Tibial nerve (tissue), 4 donors: ENCODE data around the gene ARMC6. TPM values are rescaled to one million over a fixed set of nuclear protein-coding genes. Genes with fewer than 3 reads are reported as not detected.

ENCODE experiments used
- DNase-seq, 2 donors: peaks; one replicate each; pipeline ENCODE4 v3.0.0-alpha.2; 2019; ENCODE audit warnings: low spot score in 2 of 2
- H3K27ac ChIP-seq, 4 donors: fragments of 200-600 bp; sonication (generic) in 3 of 4; one replicate each; pipeline ENCODE4 v1.5.1; 2017 to 2019; ENCODE audit warnings: mild to moderate bottlenecking in 1 of 4
- H3K27me3 ChIP-seq, 2 donors: fragments of 200-600 bp; sonication (generic) in 1 of 2; one replicate each; pipeline versions ENCODE4 v1.5.1 to v1.6.0; 2017 to 2019
- H3K36me3 ChIP-seq, 3 donors: fragments of 200-600 bp; sonication (generic); one replicate each; pipeline ENCODE4 v1.5.1; 2018 to 2019
- H3K4me1 ChIP-seq, 4 donors: fragments of 200-600 bp; sonication (generic) in 3 of 4; one replicate each; pipeline ENCODE4 v1.5.1; 2017 to 2019
- H3K4me3 ChIP-seq, 4 donors: fragments of 200-600 bp; sonication (generic) in 3 of 4; one replicate each; pipeline ENCODE4 v1.5.1; 2017 to 2019; ENCODE audit warnings: mild to moderate bottlenecking in 1 of 4, moderate library complexity in 1 of 4
- H3K9me3 ChIP-seq, 4 donors: fragments of 200-600 bp; sonication (generic) in 3 of 4; one replicate each; pipeline ENCODE4 v1.5.1; 2017 to 2019
- EP300 ChIP-seq, 2 donors: sonication (generic); formaldehyde crosslinking; IDR thresholded peaks; one replicate each; pipeline ENCODE4 v1.6.1; 2017; ENCODE audit warnings: antibody characterized with exemption in 2 of 2, mild to moderate bottlenecking in 1 of 2
- POLR2A ChIP-seq, 2 donors: fragments of 450-650 bp; IDR thresholded peaks; one replicate each; pipeline ENCODE4 v1.6.1; 2017; ENCODE audit warnings: antibody characterized with exemption in 2 of 2, mild to moderate bottlenecking in 2 of 2, moderate library complexity in 2 of 2
- WGBS, 2 donors: methylation state at CpG; one replicate each; pipeline ENCODE4 v1.1.5; 2018; 5-methylcytosine and 5-hydroxymethylcytosine counted together
- total RNA-seq, 4 donors: library from RNA; depleted of rRNA; stranded (reverse); fragments of >200 nt; gene quantifications; one replicate each; pipeline ENCODE4 v1.1.0, GENCODE V29; 2016
- TF ChIP-seq, protein P1 (sequence below), 5 experiments: fragments of 200-600 bp in 3 of 5; fragments of 450-650 bp in 2 of 5; sonication (generic) in 3 of 5; IDR thresholded peaks; one replicate each; pipeline ENCODE4 v1.5.1; 2016 to 2019; ENCODE audit warnings: antibody characterized with exemption in 5 of 5, mild to moderate bottlenecking in 3 of 5, moderate library complexity in 2 of 5

ARMC6 gene
- total RNA-seq, 4 donors from 2014 or later = 20.0 to 40.8 (median 24.6) TPM

DNA sequence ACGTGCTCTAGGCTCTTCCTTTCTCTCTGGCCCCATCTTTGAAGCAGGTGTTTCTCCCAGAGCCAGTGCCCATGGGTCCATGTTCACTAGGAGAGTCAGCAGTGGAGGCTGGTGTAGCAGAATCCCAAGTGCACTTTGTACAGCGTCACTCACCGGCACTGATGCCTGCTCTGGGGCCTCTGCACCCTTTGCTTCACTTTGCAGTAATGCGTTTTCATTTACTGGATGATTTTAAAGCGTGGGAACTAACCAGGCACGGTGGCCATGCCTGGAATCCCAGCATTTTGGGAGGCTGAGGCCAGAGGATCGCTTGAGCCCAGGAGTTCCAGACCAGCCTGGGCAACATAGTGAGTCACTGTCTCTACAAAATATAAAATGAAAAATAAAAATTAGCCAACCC lies 61.1 kb downstream of the ARMC6 start:
- H3K27me3 ChIP-seq = no peaks in the 10 kb centered on the region

DNA sequence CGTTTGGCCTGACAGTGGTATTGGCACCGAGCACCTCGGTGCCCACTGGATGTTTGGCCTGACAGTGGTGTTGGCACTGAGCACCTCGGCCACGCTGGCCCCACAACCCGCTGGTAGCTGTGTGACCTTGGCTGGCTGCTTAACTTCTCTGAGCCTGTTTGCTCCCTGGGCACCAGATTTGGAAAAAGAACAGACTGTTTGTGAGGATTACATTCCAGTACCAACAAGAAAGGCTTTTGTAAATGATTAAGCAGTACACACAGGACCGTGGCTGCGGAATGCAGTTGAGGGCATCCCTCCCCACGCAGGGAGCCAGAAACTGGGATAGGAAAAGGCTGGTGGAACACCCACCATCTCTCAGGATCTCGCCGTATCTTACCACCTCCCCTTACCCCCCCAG lies 62.3 kb downstream of the ARMC6 start:
- Histone ChIP-seq H3K36me3 (peaks cover 0 to 44% (median 0%) of the 10 kb centered on the region in 3 donors), H3K4me3 (no peak overlapping the region), H3K27me3 (no peaks in the 10 kb centered on the region), H3K27ac (no peak overlapping the region), H3K4me1 (peaks cover 0 to 22% (median 0%) of the 10 kb centered on the region in 4 donors), H3K9me3 (no peaks in the 10 kb centered on the region)
- WGBS, 2 donors = 45 to 49% methylated on average over 11 of the region's 11 CpGs
- no peak for DNase-seq
- no peak for TF ChIP-seq EP300 (IDR thresholded peaks at IDR 0.05)
- TF ChIP-seq, protein P1, sequence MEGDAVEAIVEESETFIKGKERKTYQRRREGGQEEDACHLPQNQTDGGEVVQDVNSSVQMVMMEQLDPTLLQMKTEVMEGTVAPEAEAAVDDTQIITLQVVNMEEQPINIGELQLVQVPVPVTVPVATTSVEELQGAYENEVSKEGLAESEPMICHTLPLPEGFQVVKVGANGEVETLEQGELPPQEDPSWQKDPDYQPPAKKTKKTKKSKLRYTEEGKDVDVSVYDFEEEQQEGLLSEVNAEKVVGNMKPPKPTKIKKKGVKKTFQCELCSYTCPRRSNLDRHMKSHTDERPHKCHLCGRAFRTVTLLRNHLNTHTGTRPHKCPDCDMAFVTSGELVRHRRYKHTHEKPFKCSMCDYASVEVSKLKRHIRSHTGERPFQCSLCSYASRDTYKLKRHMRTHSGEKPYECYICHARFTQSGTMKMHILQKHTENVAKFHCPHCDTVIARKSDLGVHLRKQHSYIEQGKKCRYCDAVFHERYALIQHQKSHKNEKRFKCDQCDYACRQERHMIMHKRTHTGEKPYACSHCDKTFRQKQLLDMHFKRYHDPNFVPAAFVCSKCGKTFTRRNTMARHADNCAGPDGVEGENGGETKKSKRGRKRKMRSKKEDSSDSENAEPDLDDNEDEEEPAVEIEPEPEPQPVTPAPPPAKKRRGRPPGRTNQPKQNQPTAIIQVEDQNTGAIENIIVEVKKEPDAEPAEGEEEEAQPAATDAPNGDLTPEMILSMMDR (IDR thresholded peaks at IDR 0.05) = no peak
- no peak for TF ChIP-seq POLR2A (IDR thresholded peaks at IDR 0.05)

More for the DNA sequence above, 61.1 kb downstream of the ARMC6 start:
- Histone ChIP-seq H3K27ac (no peak overlapping the region), H3K9me3 (no peaks in the 10 kb centered on the region), H3K36me3 (peaks cover 0 to 33% (median 0%) of the 10 kb centered on the region in 3 donors), H3K4me3 (no peak overlapping the region), H3K4me1 (peaks cover 0 to 27% (median 0%) of the 10 kb centered on the region in 4 donors)
- DNase-seq = no peak
- WGBS, 2 donors = 83 to 86% methylated on average over 7 of the region's 7 CpGs
- TF ChIP-seq, protein P1 (IDR thresholded peaks at IDR 0.05) = no peak
- no peak for TF ChIP-seq POLR2A (IDR thresholded peaks at IDR 0.05)
- TF ChIP-seq EP300 (IDR thresholded peaks at IDR 0.05) = no peak

DNA sequence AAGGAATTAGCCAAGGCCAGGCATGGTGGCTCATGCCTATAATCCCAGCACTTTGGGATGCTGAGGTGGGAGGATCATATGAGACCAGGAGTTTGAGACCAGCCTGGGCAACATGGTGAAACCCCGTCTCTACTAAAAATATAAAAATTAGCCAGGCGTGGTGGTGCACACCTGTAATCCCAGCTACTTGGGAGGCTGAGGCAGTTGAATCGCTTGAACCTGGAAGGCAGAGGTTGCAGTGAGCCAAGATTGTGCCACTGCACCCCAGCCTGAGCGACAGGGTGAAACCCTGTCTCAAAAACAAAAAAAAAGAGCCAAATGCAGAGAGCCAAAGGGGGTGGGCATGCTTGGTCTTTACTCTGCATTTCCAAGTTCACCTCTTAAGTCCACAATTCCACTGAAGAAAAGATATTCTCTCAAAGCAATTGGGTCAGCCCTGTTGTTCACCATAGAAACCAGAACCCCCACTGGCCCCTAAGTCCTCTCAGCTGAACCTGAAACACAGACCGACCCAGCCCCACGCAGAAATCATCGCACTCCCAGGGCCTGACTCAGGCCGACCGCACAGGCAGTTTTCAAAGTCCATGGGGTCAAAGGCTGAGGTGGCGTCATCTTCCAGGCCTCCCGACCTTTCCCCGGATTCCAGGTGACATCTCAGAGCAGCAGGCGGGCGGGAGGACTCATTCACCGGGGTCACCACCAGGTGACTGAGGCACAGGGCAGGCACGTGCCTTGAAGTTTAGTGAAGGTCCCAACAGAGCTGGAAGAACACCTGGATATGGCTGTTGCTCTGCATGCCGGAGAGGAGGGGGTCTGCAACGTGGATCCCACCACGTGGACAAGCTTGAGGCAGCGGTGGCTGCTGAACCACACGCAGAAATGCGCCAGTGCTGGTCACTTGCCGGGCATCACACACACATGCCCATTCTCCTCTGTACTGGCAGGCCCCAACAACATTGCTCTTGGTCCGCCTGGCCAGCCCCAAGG lies 63.5 kb downstream of the ARMC6 start:
- WGBS, 2 donors = 90 to 95% methylated on average over 21 to 24 of the region's 24 CpGs
- no peak for DNase-seq
- H3K27me3 ChIP-seq = no peaks in the 10 kb centered on the region
- peaks cover 0 to 20% (median 0%) of the 10 kb centered on the region in 4 donors for H3K4me1 ChIP-seq
- peaks cover 0 to 57% (median 0%) of the 10 kb centered on the region in 3 donors for H3K36me3 ChIP-seq
- H3K4me3 ChIP-seq = no peak overlapping the region
- no peaks in the 10 kb centered on the region for H3K9me3 ChIP-seq
- TF ChIP-seq POLR2A (IDR thresholded peaks at IDR 0.05) (no peak), EP300 (IDR thresholded peaks at IDR 0.05) (no peak)
- TF ChIP-seq, protein P1 (IDR thresholded peaks at IDR 0.05) = no peak
- H3K27ac ChIP-seq = no peak overlapping the region

DNA sequence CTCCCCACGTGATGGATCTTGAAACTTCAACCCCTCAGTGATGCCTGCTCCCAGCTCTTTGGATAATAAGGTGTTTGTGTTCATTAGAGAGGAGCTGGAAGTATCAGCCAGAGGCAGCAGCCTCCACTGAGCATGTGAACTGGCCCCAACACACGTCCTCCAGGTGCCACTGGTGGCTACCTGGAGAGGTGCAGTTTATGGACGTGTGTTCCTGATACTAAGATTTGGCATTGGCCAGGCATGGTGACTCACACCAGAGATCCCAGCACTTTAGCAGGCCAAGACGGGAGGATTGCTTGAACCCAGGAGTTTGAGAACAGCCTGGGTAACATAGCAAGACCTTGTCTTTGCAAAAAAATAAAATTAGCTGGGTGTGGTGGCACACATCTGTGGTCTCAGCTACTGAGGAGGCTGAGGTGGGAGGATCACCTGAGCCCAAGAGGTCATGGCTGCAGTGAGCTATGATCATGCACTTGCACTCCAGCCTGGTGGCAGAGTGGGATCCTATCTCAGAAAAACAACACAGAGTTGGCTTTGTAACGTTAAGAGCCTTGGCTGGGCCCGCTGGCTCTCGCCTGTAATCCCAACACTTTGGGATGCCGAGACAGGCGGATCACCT lies 64.8 kb downstream of the ARMC6 start:
- no peaks in the 10 kb centered on the region for H3K27me3 ChIP-seq
- peaks cover 0 to 69% (median 0%) of the 10 kb centered on the region in 3 donors for H3K36me3 ChIP-seq
- peaks cover 0 to 20% (median 0%) of the 10 kb centered on the region in 4 donors for H3K4me1 ChIP-seq

More for the DNA sequence above, 64.8 kb downstream of the ARMC6 start:
- no peak for DNase-seq
- TF ChIP-seq, protein P1 (IDR thresholded peaks at IDR 0.05) = no peak
- TF ChIP-seq POLR2A (IDR thresholded peaks at IDR 0.05) (no peak), EP300 (IDR thresholded peaks at IDR 0.05) (no peak)
- Histone ChIP-seq H3K27ac (no peak overlapping the region), H3K4me3 (no peak overlapping the region), H3K9me3 (no peaks in the 10 kb centered on the region)
- 81 to 84% methylated on average over 9 of the region's 9 CpGs for WGBS, 2 donors
